SK-N-MC (cell line): ENCODE results near the gene DPH1.

Experiments
- DNase-seq: peaks from one replicate; pipeline ENCODE4 v3.0.0-alpha.2; 2011; ENCODE audit warnings: low read depth, low spot score
- H3K27ac ChIP-seq: fragments of 200-600 bp; sonication (generic); 2 replicates; pipeline ENCODE4 v1.5.1; 2016; ENCODE audit warnings: mixed run types
- H3K36me3 ChIP-seq: fragments of 200-600 bp; sonication (generic); 2 replicates; pipeline ENCODE4 v1.6.1; 2017; ENCODE audit warnings: antibody characterized with exemption, low read length, mixed read lengths; ENCODE audit not compliant: insufficient read depth
- H3K4me3 ChIP-seq: fragments of 200-600 bp; sonication (generic); 2 replicates; pipeline ENCODE4 v1.5.1; 2016
- H3K9ac ChIP-seq: fragments of 200-600 bp; sonication (generic); 2 replicates; pipeline ENCODE4 v1.8.0; 2017; ENCODE audit warnings: mixed run types, mixed read lengths; ENCODE audit not compliant: insufficient read length
- H3K9me3 ChIP-seq: fragments of 200-600 bp; sonication (generic); 2 replicates; pipeline ENCODE4 v1.6.1; 2017; ENCODE audit warnings: low read depth, mild to moderate bottlenecking, antibody characterized with exemption, low read length, moderate library complexity, mixed read lengths
- EZH2 ChIP-seq: fragments of 200-600 bp; sonication (generic); IDR thresholded peaks from one replicate; pipeline ENCODE4 v1.6.1; 2017; ENCODE audit warnings: antibody characterized with exemption
- FOXP2 ChIP-seq: optimal IDR thresholded peaks from 2 replicates; pipeline ENCODE3; 2011; ENCODE audit warnings: mild to moderate bottlenecking, moderate library complexity; ENCODE audit not compliant: insufficient read depth; ENCODE audit errors: extremely low read length, control extremely low read depth
- POLR2AphosphoS5 ChIP-seq: IDR thresholded peaks from 2 replicates; pipeline ENCODE4 v1.6.1; 2012; ENCODE audit warnings: mild to moderate bottlenecking, low read depth, low read length, borderline replicate concordance

The DPH1 gene

DNA sequence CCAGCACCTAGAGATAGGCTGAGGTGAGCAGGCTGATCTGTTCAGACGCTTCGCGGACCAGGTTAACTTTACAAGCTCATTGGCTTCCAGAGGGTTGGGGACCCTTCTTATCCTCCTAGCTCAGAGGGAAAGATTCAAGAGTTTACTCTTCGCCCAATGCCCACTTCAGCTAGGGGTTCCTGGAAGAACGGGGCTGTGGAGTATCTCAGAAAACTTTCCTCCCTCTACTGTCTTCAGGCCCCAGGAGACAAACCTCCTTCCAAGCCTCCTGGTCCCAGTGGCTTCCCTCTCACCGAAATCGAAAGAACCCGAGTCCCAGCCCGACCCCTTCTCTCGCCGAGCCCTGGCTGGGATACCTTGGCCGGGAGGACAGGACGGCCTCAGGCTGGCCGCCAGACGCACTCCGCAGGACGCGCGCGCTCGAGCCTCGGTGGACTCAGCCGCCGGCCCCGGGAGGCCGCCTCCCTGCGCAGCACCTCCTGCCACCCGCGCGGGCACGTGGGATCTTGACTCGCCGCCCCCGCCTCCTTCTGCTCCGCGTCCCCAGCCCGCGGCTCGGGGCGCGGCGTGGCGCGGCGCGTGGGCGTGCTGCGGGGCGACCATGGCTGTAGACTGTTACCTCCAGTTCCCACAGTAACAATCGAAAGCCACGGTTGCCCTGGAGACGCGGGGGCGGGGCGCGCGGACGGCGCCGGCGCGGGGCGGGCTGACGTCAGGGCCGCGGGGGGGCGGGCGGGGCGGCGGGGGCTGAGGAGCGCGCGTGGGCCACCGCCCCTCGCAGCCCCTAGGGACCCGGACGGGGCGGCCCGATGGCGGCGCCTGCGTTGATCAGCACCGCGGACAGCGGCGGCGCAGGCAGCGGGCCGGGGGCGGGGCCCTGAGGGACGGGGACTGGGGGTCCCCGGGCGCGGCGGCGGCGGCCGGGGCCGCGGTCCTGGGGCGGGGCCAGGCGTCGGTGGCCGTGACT lies 19.7 kb downstream of the DPH1 start:
- H3K36me3 ChIP-seq = no peaks in the 10 kb centered on the region
- H3K27ac ChIP-seq = no peak overlapping the region
- no peak for TF ChIP-seq POLR2AphosphoS5
- no peak for TF ChIP-seq EZH2
- peak; percentile 74 for TF ChIP-seq FOXP2
- H3K4me3 ChIP-seq = peak overlapping the region; percentile 93
- DNase-seq = no peak
- H3K9ac ChIP-seq = peak overlapping the region; percentile 49
- no peaks in the 10 kb centered on the region for H3K9me3 ChIP-seq

DNA sequence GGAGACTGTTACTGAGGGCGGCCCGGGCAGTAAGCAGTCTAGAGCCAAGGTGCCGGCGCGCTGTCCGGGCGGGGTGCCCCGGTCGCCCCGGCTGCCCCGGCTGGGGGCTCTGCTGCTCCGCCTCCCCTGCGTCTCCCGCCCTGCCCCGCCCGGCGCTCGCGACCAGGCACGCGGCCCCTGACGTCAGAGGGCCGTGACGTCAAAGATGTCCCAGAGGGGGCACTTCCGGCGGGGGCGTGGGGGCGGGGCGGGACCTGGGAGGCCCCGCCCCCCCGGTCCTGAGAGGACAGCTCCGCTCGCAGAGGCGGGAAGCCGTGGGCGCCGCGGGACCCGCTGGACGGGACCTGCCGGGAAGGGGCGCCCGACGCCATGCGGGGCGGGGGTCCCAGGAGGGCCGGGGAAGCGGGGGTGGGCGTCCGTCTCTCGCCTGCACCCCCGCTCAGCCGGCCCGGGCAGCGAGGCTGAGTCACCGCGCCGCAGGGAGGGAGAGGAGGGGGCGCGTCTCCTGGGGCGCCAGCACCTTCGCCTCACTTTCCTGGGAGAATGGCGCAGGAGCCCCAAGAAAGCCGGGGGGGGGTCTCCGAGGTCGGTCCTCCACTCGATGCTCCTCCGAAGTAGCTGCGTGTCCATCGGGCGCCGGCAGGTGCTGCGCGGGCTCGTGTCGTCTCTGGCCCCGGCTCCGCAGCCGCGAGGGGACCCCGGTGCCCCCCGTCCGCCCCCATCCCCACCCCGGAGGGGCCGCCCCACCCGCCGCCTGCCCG lies 20.5 kb downstream of the DPH1 start:
- DNase-seq = no peak
- no peak for TF ChIP-seq EZH2
- peak overlapping the region; percentile 74 for H3K4me3 ChIP-seq

DNA sequence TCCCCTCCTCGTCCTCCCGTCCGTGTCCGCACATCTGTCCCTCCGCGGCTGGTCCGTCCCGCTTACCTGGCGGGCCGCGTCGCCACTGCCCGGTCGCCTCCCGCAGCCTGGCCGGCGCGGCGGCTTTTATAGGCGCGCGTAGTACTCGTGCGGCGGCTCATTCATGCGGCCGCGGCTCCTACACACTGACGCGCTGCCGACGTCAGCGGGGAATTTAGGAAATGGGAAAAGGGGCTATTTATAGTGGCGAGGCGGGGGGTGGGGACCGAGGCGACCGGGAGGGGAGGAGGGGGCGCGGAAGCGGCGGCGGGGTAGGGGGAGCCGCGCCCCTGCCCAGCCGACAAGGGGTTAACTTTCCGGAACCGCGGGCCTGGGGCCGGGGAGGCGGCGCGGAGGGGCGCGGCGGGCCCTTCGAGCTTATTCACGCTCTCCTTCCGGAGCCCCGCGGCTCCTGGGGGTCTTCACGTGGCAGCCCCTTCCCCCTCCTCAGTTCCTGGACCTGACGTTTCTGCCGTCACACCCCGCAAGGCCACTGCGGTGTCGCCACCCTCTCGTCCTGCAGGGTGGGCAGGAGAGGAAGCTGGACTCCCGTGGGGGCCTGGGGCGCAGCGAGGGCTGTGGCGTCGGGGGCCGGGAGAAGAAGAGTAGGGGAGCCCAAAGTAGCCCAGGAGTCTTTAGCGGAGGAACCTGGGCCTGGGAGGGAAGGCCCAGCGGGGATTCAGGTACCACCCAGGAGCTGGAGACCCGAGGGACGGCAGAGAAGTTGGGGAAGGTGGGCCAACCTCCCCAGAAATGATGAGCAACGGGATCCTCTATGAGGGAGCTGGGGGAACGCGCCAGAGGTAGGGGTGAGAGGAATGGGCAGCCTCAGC lies 21.3 kb downstream of the DPH1 start:
- TF ChIP-seq POLR2AphosphoS5 = no peak
- peak; percentile 56 for TF ChIP-seq EZH2
- TF ChIP-seq FOXP2 = no peak
- Histone ChIP-seq H3K36me3 (no peaks in the 10 kb centered on the region), H3K4me3 (peak overlapping the region; percentile 74), H3K9me3 (no peaks in the 10 kb centered on the region), H3K9ac (no peak overlapping the region), H3K27ac (no peak overlapping the region)
- DNase-seq = no peak

More for the DNA sequence above, 20.5 kb downstream of the DPH1 start:
- Histone ChIP-seq H3K36me3 (no peaks in the 10 kb centered on the region), H3K27ac (no peak overlapping the region), H3K9ac (no peak overlapping the region), H3K9me3 (no peaks in the 10 kb centered on the region)

- no peaks in the 10 kb centered on the region for H3K36me3 ChIP-seq
- TF ChIP-seq POLR2AphosphoS5 (no peak), EZH2 (no peak), FOXP2 (no peak)
- no peak overlapping the region for H3K9ac ChIP-seq
- no peak for DNase-seq
- no peak overlapping the region for H3K27ac ChIP-seq
- no peaks in the 10 kb centered on the region for H3K9me3 ChIP-seq
- no peak overlapping the region for H3K4me3 ChIP-seq
These were observed 22.1 kb downstream of the DPH1 start for GRCh38 chr17:2051933-2052559.

- TF ChIP-seq EZH2 (no peak), FOXP2 (no peak), POLR2AphosphoS5 (no peak)
- H3K36me3 ChIP-seq = no peaks in the 10 kb centered on the region
- H3K9me3 ChIP-seq = no peaks in the 10 kb centered on the region
- peak overlapping the region; percentile 78 for H3K4me3 ChIP-seq
- no peak overlapping the region for H3K27ac ChIP-seq
- no peak overlapping the region for H3K9ac ChIP-seq
- DNase-seq = no peak
These were observed 23.7 kb downstream of the DPH1 start for GRCh38 chr17:2053380-2054261.

- TF ChIP-seq FOXP2 (no peak), POLR2AphosphoS5 (no peak), EZH2 (no peak)
- Histone ChIP-seq H3K27ac (no peak overlapping the region), H3K4me3 (peak overlapping the region; percentile 78), H3K9ac (no peak overlapping the region), H3K36me3 (no peaks in the 10 kb centered on the region), H3K9me3 (no peaks in the 10 kb centered on the region)
- no peak for DNase-seq
These were observed 24.2 kb downstream of the DPH1 start for GRCh38 chr17:2054262-2054511.

- no peak for DNase-seq
- H3K4me3 ChIP-seq = peak within 1 kb of the TSS; percentile 78
- H3K9me3 ChIP-seq = no peaks in the 10 kb centered on the region
- no peaks in the 10 kb centered on the region for H3K36me3 ChIP-seq
- no peak within 1 kb of the TSS for H3K9ac ChIP-seq
- H3K27ac ChIP-seq = no peak within 1 kb of the TSS
- no peak for TF ChIP-seq FOXP2
- no peak for TF ChIP-seq EZH2
- no peak for TF ChIP-seq POLR2AphosphoS5
These were observed 24.7 kb downstream of the DPH1 start, which contains the start of gene HIC1 for GRCh38 chr17:2054512-2055291. Gene HIC1 (plus strand): TSS chr17:2055103. CDS start chr17:2056691, 1,588 bp downstream.
